ENCODE measurements around the gene MAP3K21.

MAP3K21 gene

GRCh38 chr1:233349137-233349536 is 21.6 kb downstream of the MAP3K21 start:
- TF ChIP-seq, protein P1, sequence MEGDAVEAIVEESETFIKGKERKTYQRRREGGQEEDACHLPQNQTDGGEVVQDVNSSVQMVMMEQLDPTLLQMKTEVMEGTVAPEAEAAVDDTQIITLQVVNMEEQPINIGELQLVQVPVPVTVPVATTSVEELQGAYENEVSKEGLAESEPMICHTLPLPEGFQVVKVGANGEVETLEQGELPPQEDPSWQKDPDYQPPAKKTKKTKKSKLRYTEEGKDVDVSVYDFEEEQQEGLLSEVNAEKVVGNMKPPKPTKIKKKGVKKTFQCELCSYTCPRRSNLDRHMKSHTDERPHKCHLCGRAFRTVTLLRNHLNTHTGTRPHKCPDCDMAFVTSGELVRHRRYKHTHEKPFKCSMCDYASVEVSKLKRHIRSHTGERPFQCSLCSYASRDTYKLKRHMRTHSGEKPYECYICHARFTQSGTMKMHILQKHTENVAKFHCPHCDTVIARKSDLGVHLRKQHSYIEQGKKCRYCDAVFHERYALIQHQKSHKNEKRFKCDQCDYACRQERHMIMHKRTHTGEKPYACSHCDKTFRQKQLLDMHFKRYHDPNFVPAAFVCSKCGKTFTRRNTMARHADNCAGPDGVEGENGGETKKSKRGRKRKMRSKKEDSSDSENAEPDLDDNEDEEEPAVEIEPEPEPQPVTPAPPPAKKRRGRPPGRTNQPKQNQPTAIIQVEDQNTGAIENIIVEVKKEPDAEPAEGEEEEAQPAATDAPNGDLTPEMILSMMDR (IDR thresholded peaks at IDR 0.05; ENCODE audit: extremely low read depth, missing control alignments): no peak
- no peak for DNase-seq (ENCODE audit: low spot score)

GRCh38 chr1:233354983-233355382 is 27.5 kb downstream of the MAP3K21 start:
- no peak for DNase-seq (ENCODE audit: low spot score)
- TF ChIP-seq, protein P1 (IDR thresholded peaks at IDR 0.05; ENCODE audit: extremely low read depth, missing control alignments): no peak

DNA sequence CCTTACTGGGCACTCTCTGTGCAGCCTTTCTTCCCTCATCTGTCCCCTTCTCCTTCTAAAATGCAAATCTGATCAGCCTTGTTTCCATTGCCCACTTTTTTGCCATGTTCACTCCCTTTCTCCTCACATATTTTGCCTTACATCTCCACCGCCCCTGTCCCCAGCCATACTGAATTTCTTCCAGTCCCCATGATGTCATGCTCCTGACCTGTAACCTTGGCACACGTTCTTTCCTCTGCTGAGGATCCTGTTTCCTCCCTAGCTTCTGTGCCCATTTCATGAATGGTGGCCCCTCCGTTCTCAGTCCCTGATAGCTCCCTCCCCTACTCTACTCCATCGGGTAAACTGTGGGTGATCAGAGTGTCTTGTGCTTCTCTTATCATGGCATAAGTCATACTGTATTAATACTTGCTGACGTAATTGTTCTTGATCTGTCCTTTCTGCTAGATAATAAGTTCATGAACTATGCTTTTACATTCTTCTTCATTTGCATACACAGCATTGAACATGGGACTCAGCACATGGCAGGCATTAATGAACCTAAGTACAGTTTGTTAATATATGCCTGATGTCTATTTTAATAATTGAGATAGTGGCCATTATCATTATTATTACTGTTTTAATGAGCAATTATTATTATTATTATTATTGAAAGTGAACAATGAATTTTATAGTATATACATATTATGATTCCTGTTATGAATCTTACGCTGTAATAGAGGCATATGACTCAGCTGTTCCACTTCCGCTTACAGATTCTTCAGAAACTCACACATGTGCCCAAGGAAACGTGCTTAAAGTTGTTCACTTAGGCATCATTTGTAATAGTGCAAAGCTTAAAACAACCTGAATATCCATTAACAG is 28.5 kb downstream of the MAP3K21 start:
- TF ChIP-seq, protein P1 (IDR thresholded peaks at IDR 0.05; ENCODE audit: extremely low read depth, missing control alignments): no peak
- DNase-seq (ENCODE audit: low spot score): no peak

DNA sequence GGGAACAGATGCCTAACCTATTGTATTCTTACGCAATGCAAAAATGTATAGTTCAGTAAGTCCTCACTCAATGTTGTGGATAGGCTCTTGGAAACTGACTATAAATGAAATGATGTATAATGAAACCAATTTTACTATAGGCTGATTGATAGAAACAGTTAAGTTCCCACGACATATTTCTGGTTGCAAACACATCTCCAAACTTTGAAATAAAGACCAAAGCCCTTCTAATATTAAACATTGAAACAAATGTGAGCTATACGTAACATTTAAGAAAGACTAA is 29.1 kb downstream of the MAP3K21 start:
- DNase-seq (ENCODE audit: low spot score): no peak
- TF ChIP-seq, protein P1 (IDR thresholded peaks at IDR 0.05; ENCODE audit: extremely low read depth, missing control alignments): no peak

- DNase-seq (ENCODE audit: low spot score): no peak
- TF ChIP-seq, protein P1 (IDR thresholded peaks at IDR 0.05; ENCODE audit: extremely low read depth, missing control alignments): no peak
Measured at GRCh38 chr1:233357595-233358397, 30.3 kb downstream of the MAP3K21 start.

DNA sequence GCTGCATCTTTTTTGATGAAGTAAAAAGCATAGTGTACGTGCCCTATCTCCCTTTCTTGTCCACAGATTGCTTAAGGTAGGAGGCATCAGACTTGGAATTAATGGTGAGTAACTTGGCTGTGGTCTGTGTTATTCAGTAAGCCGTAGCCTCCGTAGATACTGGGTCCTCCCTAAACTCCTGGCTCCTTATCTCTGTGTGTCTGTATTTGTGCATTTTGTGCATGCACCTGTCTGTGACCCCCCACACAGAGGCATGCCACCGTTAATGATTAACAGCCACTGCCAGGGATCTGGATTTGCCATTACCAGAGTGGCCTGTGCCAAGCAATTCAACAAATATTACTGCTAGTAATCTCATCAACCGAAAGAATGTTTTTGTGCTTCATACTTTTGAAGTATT is 31.9 kb downstream of the MAP3K21 start:
- TF ChIP-seq, protein P1 (IDR thresholded peaks at IDR 0.05; ENCODE audit: extremely low read depth, missing control alignments): no peak
- DNase-seq (ENCODE audit: low spot score): no peak

GRCh38 chr1:233359905-233360304 is 32.4 kb downstream of the MAP3K21 start:
- TF ChIP-seq, protein P1 (IDR thresholded peaks at IDR 0.05; ENCODE audit: extremely low read depth, missing control alignments): no peak
- DNase-seq (ENCODE audit: low spot score): no peak
